GM12801 (cell line): ENCODE measurements around the gene ZYG11B.

Source experiments
- CTCF ChIP-seq: IDR thresholded peaks from one replicate; pipeline ENCODE4 v1.5.1; 2011; ENCODE audit warnings: control low read depth; ENCODE audit not compliant: insufficient read length; ENCODE audit errors: extremely low read depth

The ZYG11B gene

GRCh38 chr1:52723260-52723659 is 3.0 kb upstream of the ZYG11B start:
- TF ChIP-seq CTCF = no peak

- no peak for TF ChIP-seq CTCF
Measured at GRCh38 chr1:52725903-52726264, 369 bp upstream of the ZYG11B start.

- no peak for TF ChIP-seq CTCF
Measured at GRCh38 chr1:52727114-52727586, 897 bp downstream of the ZYG11B start.

- TF ChIP-seq CTCF = no peak
Measured at GRCh38 chr1:52727956-52728656, 1.9 kb downstream of the ZYG11B start.

- no peak for TF ChIP-seq CTCF
Measured at GRCh38 chr1:52733368-52733767, 7.1 kb downstream of the ZYG11B start.

- TF ChIP-seq CTCF = no peak
Measured at GRCh38 chr1:52738148-52738547, 11.9 kb downstream of the ZYG11B start.

GRCh38 chr1:52738893-52739292 is 12.6 kb downstream of the ZYG11B start:
- no peak for TF ChIP-seq CTCF
